T-cell (primary cell): ENCODE results near the gene KDM4B. TPM values are rescaled to one million over a fixed set of nuclear protein-coding genes. Genes with fewer than 3 reads are reported as not detected.

Experiments used
- ATAC-seq, 4 experiments: fragments of 200-7000 bp in 3 of 4; fragments of 150-1000 bp in 1 of 4; cut with Tn5 transposase; replicated peaks in 1 of 4; 1 replicate in 3 of 4; 2 replicates in 1 of 4; pipeline ENCODE4 v1.10.0; 2021; ENCODE audit warnings: moderate library complexity in 3 of 4, mild to moderate bottlenecking in 2 of 4, moderate number of reproducible peaks in 1 of 4
- CTCF ChIA-PET, 2 donors: fragments of 300-600 bp; sonication (Branson Sonifier 250); formaldehyde crosslinking; loops; one replicate each; lab custom pipeline; 2022; ENCODE audit warnings: antibody characterized with exemption in 2 of 2; lab: Charles Lee
- POLR2A ChIA-PET, 2 donors: fragments of 300-600 bp; sonication (Branson Sonifier 250); formaldehyde crosslinking; loops; one replicate each; lab custom pipeline; 2022; ENCODE audit warnings: antibody characterized with exemption in 2 of 2; lab: Charles Lee
- DNase-seq, 35 experiments: peaks; one replicate each; pipeline versions ENCODE4 v3.0.0 to v3.0.0-alpha.2; 2013 to 2023
- H3K27ac ChIP-seq: one replicate; pipeline ENCODE4 v1.5.1; 2013; ENCODE audit warnings: low read length
- H3K27me3 ChIP-seq, 2 experiments: replicated peaks in 1 of 2; 1 replicate in 1 of 2; 2 replicates in 1 of 2; pipeline versions ENCODE4 v1.6.1 to v1.7.0; 2013; ENCODE audit warnings: low read length in 1 of 2, mixed read lengths in 1 of 2; ENCODE audit not compliant: control insufficient read depth in 2 of 2, insufficient read depth in 2 of 2; ENCODE audit errors: extremely low read depth in 1 of 2
- H3K36me3 ChIP-seq, 2 donors: 1 replicate in 1 of 2; 2 replicates in 1 of 2; pipeline versions ENCODE4 v1.6.1 to v1.7.0; 2013; ENCODE audit warnings: low read length in 1 of 2; ENCODE audit not compliant: control insufficient read depth in 2 of 2, insufficient read depth in 1 of 2; ENCODE audit errors: extremely low read depth in 1 of 2
- H3K4me1 ChIP-seq, 2 experiments: 1 replicate in 1 of 2; 2 replicates in 1 of 2; pipeline versions ENCODE4 v1.6.1 to v1.7.0; 2013; ENCODE audit warnings: low read length in 2 of 2, mixed read lengths in 1 of 2; ENCODE audit not compliant: insufficient read depth in 2 of 2, control insufficient read depth in 1 of 2; ENCODE audit errors: extremely low read depth in 1 of 2
- H3K4me3 ChIP-seq, 2 donors: 1 replicate in 1 of 2; 2 replicates in 1 of 2; pipeline versions ENCODE4 v1.5.1 to v1.7.0; 2013; ENCODE audit warnings: mild to moderate bottlenecking in 2 of 2, low read length in 1 of 2, moderate library complexity in 1 of 2; ENCODE audit not compliant: control insufficient read depth in 1 of 2; ENCODE audit errors: extremely low read depth in 1 of 2
- H3K9me3 ChIP-seq: 2 replicates; pipeline ENCODE4 v1.7.0; 2013
- H3K27ac Mint-ChIP-seq, 2 donors: one replicate each; pipeline ENCODE4 v1.8.0; 2020 to 2021; ENCODE audit warnings: mild to moderate bottlenecking in 2 of 2, mixed read lengths in 2 of 2
- H3K27me3 Mint-ChIP-seq, 2 donors: one replicate each; pipeline ENCODE4 v1.8.0; 2021 to 2022; ENCODE audit warnings: mixed read lengths in 2 of 2
- H3K36me3 Mint-ChIP-seq: one replicate; pipeline ENCODE4 v1.8.0; 2021; ENCODE audit warnings: mixed read lengths
- H3K4me1 Mint-ChIP-seq, 3 donors: one replicate each; pipeline ENCODE4 v1.8.0; 2020 to 2022; ENCODE audit warnings: mixed read lengths in 3 of 3, mild to moderate bottlenecking in 1 of 3
- H3K4me3 Mint-ChIP-seq, 3 donors: one replicate each; pipeline ENCODE4 v1.8.0; 2020 to 2022; ENCODE audit warnings: mild to moderate bottlenecking in 3 of 3, mixed read lengths in 3 of 3, moderate library complexity in 3 of 3
- H3K9me3 Mint-ChIP-seq, 3 donors: one replicate each; pipeline ENCODE4 v1.8.0; 2020 to 2022; ENCODE audit warnings: mixed read lengths in 3 of 3
- WGBS: methylation state at CpG from one replicate; pipeline ENCODE4 v1.1.5; 2013; ENCODE audit warnings: missing lambda C conversion rate; ENCODE audit not compliant: insufficient coverage; 5-methylcytosine and 5-hydroxymethylcytosine counted together
- total RNA-seq, 35 experiments: library from RNA in 6 of 35; stranded (reverse) in 6 of 35; fragments of 120-200 nt in 1 of 35; gene quantifications; one replicate each; pipeline versions ENCODE4 v1.2.1 to v1.2.4 and lab custom pipeline; 2013 to 2026

KDM4B gene
- total RNA-seq, 5 donors from 2014 or later (not counting 1 experiment from before 2014, with no cell fraction given) = 44.6 to 59.2 (median 47.8) TPM

DNA sequence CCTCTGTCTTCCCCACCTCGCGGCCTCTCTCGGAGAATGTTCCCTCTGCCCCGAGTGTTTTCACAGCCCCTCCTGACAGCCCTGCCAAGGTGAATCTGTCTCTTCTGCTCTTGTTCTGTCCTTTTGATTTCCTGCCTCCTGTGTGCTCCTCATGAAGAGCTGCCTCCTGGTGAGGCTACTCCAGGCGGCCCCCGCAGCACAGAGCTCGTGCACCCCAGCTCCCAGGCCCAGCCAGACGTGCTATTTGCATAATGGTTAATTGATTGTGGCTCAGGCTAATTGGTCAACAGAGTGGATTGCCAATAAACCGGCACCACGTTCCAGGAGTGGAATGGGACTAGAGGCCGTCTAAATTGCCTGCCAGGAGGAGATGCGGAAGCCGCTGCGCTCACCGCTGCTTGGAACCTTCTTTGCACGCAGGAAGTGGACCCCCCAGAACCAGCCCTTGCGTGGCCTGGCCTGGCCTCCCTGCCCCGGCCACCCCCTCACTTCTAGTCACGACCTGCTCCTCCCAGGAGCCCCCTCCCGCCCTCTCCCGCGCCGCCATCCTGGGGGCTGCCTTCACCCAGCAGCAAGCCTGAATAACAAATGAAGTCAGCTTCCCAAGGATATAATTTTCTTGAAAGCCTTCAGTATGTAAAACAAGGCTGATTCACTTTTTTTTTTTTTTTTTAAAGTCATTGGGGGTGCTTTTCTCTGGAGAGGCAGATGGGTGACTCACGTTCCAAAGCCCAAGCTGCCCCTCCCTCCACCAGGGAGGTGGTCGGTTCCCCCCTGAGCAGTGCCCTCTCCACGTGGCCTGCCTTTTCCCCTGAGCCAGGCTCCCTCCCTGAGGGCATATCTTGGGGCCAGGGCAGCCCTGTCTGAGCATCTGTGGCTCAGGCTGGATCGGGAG is 144.0 kb downstream of the KDM4B start:
- POLR2A ChIA-PET = no interaction called here
- CTCF ChIA-PET = no interaction called here
- Histone ChIP-seq H3K4me1 (no peaks in the 10 kb centered on the region), H3K36me3 (peaks cover 12 to 23% of the 10 kb centered on the region in 2 donors), H3K4me3 (no peak overlapping the region), H3K27me3 (peaks cover 0 to 2% of the 10 kb centered on the region in 2 experiments), H3K9me3 (no peaks in the 10 kb centered on the region), H3K27ac (no peak overlapping the region)
- Mint-ChIP-seq H3K4me1 (no peaks in the 10 kb centered on the region), H3K36me3 (peaks cover 29% of the 10 kb centered on the region), H3K4me3 (no peak overlapping the region), H3K27ac (no peak overlapping the region), H3K27me3 (no peaks in the 10 kb centered on the region), H3K9me3 (peaks cover 0 to 2% (median 0%) of the 10 kb centered on the region in 3 donors)
- WGBS = 93% methylated on average over 20 of the region's 27 CpGs
- ATAC-seq (no peak), DNase-seq (no peak)

DNA sequence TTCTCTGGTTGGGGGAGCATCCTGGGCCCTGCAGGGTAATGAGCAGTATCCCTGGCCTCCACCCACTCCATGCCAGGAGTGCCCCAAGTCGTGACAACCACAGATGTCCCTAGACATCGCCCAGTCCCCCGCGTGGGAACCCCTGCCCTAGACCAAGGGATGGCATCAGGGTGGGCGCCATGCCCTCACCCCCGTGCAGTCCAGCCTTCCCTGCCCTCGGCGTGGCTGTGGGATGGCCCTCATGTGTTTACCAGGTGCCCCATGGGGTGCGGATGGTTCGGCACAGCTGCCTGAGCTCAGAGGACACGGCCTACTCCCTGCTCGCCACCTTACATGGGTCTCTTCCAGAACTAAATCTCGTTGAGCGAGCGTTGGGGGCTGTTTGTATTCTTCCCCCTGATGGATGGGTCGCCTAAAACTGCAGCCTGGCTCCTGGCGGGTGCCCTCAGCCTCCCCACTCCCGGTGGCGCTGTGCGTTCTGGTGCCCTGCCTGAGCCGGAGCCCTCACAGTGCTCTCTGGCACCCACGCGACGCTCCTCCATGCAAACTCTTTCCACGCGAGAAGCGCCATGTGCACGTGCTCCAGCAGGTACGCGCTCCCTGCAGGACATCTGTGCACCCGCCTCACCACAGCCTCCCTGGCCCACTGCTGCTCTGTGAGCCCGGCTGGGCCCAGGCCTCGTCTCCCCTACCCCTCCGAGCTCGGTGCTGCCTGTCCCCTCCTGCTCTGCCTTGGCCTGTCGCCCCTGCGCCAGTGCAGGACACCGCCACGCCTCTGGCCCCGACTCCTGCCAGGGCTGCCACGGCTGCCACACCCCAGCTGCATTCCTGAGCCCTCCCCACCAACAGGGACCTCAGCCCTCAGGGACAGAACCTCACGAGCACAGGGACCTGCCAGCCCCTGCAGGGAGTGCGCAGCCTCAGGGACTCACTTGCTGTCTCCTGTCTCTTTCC is 145.0 kb downstream of the KDM4B start:
- no peak overlapping the region for H3K27ac ChIP-seq
- WGBS = 94% methylated on average over 40 of the region's 43 CpGs
- ChIA-PET POLR2A (no interaction called here), CTCF (no interaction called here)
- no peak overlapping the region for H3K4me3 ChIP-seq
- DNase-seq (no peak), ATAC-seq (no peak)
- H3K4me1 ChIP-seq = no peaks in the 10 kb centered on the region
- Mint-ChIP-seq H3K36me3 (peaks cover 31% of the 10 kb centered on the region), H3K4me1 (no peaks in the 10 kb centered on the region), H3K27ac (no peak overlapping the region), H3K4me3 (no peak overlapping the region), H3K9me3 (peaks cover 0 to 2% (median 0%) of the 10 kb centered on the region in 3 donors), H3K27me3 (no peaks in the 10 kb centered on the region)
- H3K9me3 ChIP-seq = no peaks in the 10 kb centered on the region
- H3K27me3 ChIP-seq = peaks cover 0 to 2% of the 10 kb centered on the region in 2 experiments
- H3K36me3 ChIP-seq = peaks cover 12 to 24% of the 10 kb centered on the region in 2 donors

DNA sequence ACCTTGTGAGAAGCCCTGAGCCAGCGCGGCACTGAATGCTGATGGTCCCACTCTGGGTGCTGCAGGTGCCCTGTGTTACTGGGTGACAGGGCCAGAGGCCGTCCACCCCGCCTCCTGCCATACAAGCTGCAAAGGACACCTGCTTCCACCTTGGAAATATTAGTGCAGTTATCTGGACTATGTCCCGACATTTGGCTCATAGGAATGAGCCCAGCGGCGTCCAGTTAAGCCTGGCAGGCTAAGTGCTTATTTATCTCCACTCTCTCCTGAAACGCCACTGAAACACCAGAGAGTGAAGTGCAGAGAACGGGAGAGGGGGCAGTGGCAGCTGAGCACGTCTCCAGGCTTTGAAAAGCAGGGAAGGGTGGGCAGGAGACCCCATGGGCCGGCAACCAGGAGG is 145.8 kb downstream of the KDM4B start:
- no peaks in the 10 kb centered on the region for H3K9me3 ChIP-seq
- H3K27ac ChIP-seq = no peak overlapping the region
- WGBS = 94% methylated on average over 8 of the region's 11 CpGs
- ATAC-seq (no peak), DNase-seq (no peak)
- POLR2A ChIA-PET = no interaction called here
- H3K27ac Mint-ChIP-seq = no peak overlapping the region
- H3K4me3 Mint-ChIP-seq = no peak overlapping the region
- peaks cover 0 to 2% of the 10 kb centered on the region in 2 experiments for H3K27me3 ChIP-seq
- H3K9me3 Mint-ChIP-seq = peaks cover 0 to 2% (median 0%) of the 10 kb centered on the region in 3 donors
- H3K27me3 Mint-ChIP-seq = no peaks in the 10 kb centered on the region
- H3K4me1 ChIP-seq = no peaks in the 10 kb centered on the region
- no peaks in the 10 kb centered on the region for H3K4me1 Mint-ChIP-seq
- CTCF ChIA-PET = no interaction called here
- H3K36me3 Mint-ChIP-seq = peaks cover 32% of the 10 kb centered on the region
- no peak overlapping the region for H3K4me3 ChIP-seq
- peaks cover 13 to 26% of the 10 kb centered on the region in 2 donors for H3K36me3 ChIP-seq

DNA sequence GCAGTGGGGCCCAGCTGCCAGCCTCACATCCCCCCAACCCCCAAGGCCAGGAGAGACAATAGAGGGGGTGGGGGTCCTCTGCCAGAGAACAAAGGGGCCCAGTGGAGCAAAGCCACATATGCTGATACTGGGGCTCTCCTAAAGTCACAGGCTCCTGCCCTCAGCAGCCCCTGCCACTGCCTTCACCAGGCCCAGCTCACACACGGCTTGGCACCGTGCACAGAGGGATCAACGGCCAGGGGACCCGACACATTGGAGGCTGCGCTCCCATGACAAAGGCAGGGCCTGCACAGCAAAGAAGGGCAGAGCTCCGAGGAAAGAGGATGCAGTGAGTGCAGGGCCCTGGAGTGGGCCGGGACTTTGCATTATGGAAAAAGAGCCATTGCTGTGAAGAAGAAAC is 146.4 kb downstream of the KDM4B start:
- H3K4me3 ChIP-seq = no peak overlapping the region
- peaks cover 0 to 2% (median 0%) of the 10 kb centered on the region in 3 donors for H3K9me3 Mint-ChIP-seq
- peaks cover 16 to 28% of the 10 kb centered on the region in 2 donors for H3K36me3 ChIP-seq
- ATAC-seq (no peak), DNase-seq (no peak)
- no peak overlapping the region for H3K4me3 Mint-ChIP-seq
- H3K4me1 Mint-ChIP-seq = no peaks in the 10 kb centered on the region
- WGBS = 99% methylated on average over 7 of the region's 7 CpGs
- H3K9me3 ChIP-seq = no peaks in the 10 kb centered on the region
- ChIA-PET CTCF (no interaction called here), POLR2A (no interaction called here)
- H3K36me3 Mint-ChIP-seq = peaks cover 32% of the 10 kb centered on the region
- no peaks in the 10 kb centered on the region for H3K4me1 ChIP-seq
- H3K27me3 Mint-ChIP-seq = no peaks in the 10 kb centered on the region
- H3K27ac Mint-ChIP-seq = no peak overlapping the region
- no peak overlapping the region for H3K27ac ChIP-seq
- H3K27me3 ChIP-seq = peaks cover 0 to 2% of the 10 kb centered on the region in 2 experiments

DNA sequence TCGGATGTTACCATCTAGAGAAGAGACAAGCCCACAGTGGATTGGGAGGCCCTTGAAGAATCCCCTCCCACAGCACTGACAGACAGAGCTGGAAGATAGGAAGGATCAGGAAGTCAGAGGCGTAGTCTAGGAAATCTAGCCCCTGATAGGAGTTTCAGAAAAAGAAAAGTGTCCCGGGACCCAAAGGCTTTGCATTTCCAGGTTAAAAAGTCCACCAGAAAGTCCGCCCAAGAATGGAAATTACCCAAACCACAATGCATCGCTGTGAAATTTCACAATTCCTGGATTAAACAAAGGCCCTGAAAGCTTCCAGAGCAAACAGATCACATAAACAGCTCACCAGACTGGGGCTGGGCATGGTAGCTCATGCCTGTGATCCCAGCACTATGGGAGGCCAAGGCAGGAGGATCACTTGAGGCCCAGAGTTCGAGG is 146.9 kb downstream of the KDM4B start:
- Mint-ChIP-seq H3K4me3 (no peak overlapping the region), H3K9me3 (peaks cover 0 to 2% (median 0%) of the 10 kb centered on the region in 3 donors), H3K4me1 (no peaks in the 10 kb centered on the region), H3K36me3 (peaks cover 32% of the 10 kb centered on the region), H3K27me3 (no peaks in the 10 kb centered on the region), H3K27ac (no peak overlapping the region)
- Histone ChIP-seq H3K27me3 (peaks cover 0 to 2% of the 10 kb centered on the region in 2 experiments), H3K36me3 (peaks cover 16 to 31% of the 10 kb centered on the region in 2 donors), H3K9me3 (no peaks in the 10 kb centered on the region), H3K27ac (no peak overlapping the region), H3K4me1 (no peaks in the 10 kb centered on the region), H3K4me3 (no peak overlapping the region)
- ATAC-seq (no peak), DNase-seq (no peak)
- CTCF ChIA-PET = no interaction called here
- POLR2A ChIA-PET = no interaction called here
- WGBS = 79% methylated on average over 2 of the region's 6 CpGs

DNA sequence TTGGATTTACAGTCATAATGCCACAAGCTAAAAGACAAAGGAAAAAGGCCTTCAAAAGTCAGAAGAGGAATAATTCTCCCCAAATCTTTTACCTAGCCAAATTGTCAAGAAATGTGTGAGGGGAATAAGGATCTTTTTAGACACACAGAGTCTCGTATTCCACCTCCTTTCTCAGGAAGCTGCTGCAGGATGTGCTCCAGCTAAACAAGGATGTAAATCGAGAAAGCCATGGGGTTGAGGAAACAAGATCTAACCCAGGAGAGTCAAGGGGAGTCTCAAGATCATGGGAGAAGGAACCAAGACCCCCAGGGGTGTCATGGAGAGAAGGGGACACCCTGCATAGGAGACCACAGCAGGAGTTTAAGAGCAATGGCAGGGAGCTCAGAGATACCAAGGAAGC is 147.4 kb downstream of the KDM4B start:
- no peak overlapping the region for H3K27ac Mint-ChIP-seq
- peaks cover 3 to 5% (median 4%) of the 10 kb centered on the region in 3 donors for H3K4me1 Mint-ChIP-seq
- POLR2A ChIA-PET = no interaction called here

More for the DNA sequence above, 147.4 kb downstream of the KDM4B start:
- Mint-ChIP-seq H3K9me3 (peaks cover 0 to 2% (median 0%) of the 10 kb centered on the region in 3 donors), H3K27me3 (no peaks in the 10 kb centered on the region), H3K4me3 (no peak overlapping the region), H3K36me3 (peaks cover 32% of the 10 kb centered on the region)
- H3K4me1 ChIP-seq = peaks cover 0 to 4% of the 10 kb centered on the region in 2 experiments
- H3K27ac ChIP-seq = no peak overlapping the region
- no peak for ATAC-seq
- CTCF ChIA-PET = interaction anchor here in 1 of 2 donors (0.6 kb wide), 1 partner anchor 111 kb away, joined by 3 read pairs; no protein-coding TSS in a partner anchor
- 100% methylated on average over 1 of the region's 2 CpGs for WGBS
- H3K4me3 ChIP-seq = no peak overlapping the region
- H3K9me3 ChIP-seq = no peaks in the 10 kb centered on the region
- no peak for DNase-seq
- peaks cover 0 to 2% of the 10 kb centered on the region in 2 experiments for H3K27me3 ChIP-seq
- peaks cover 16 to 26% of the 10 kb centered on the region in 2 donors for H3K36me3 ChIP-seq
